Vagina (tissue), 2 donors: ENCODE results near the gene EFCAB6.

ENCODE experiments used
- CTCF ChIP-seq, 3 experiments: fragments of 450-650 bp in 2 of 3; fragments of 200-600 bp in 1 of 3; sonication (generic) in 1 of 3; IDR thresholded peaks; one replicate each; pipeline ENCODE4 v1.5.1; 2017 to 2019; ENCODE audit warnings: antibody characterized with exemption in 3 of 3, mild to moderate bottlenecking in 2 of 3, moderate library complexity in 2 of 3
- POLR2AphosphoS5 ChIP-seq, 2 donors: sonication (generic); formaldehyde crosslinking; IDR thresholded peaks; one replicate each; pipeline ENCODE4 v1.9.0; 2017; ENCODE audit warnings: antibody characterized with exemption in 2 of 2, mild to moderate bottlenecking in 2 of 2, low read depth in 1 of 2; ENCODE audit not compliant: insufficient read depth in 1 of 2

- TF ChIP-seq CTCF (IDR thresholded peaks at IDR 0.05) (no peak), POLR2AphosphoS5 (IDR thresholded peaks at IDR 0.05; ENCODE audit: insufficient read depth in 1 of 2, low read depth in 1 of 2) (no peak)
Observed at GRCh38 chr22:43835166-43835565, 23.1 kb upstream of the EFCAB6 start.
